Stimulated activated CD4-positive, alpha-beta T cell treated with anti-CD3 and anti-CD28 coated beads, Interleukin-4, amount 100 ng/mL, for 4 hours (primary cell): ENCODE measurements around the gene RFFL.
"Not testable (repeated sequence)": the region's sequence is repeated elsewhere in the genome, so short reads cannot be mapped to it uniquely, and the experiment has no call there.

Experiments used
- DNase-seq, 2 experiments: peaks; one replicate each; pipeline ENCODE4 v3.0.0-alpha.2; 2020

Gene RFFL

DNA sequence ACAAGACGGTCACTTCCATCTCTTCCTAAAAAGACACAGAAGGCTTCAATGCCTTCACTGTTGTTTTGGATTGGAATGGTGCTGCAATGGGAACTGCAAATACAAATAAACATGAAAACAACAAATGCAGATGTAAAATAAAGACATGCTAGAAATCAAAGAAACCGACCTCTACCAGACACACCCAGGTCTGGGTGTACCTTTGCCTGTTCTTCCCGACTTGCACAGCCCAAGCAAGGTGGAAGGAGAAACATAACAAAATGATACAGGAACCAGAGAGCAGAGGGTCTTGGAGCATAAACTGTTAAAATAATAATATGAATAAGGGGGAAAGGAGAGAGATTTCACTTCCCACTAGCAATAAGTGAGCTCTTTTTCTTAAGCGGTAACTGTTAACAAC, 17.3 kb downstream of the RFFL start:
- no peak for DNase-seq

- not testable (repeated sequence) for DNase-seq
Measured at GRCh38 chr17:35045458-35045979, 18.0 kb downstream of the RFFL start.

GRCh38 chr17:35044181-35044580, 19.3 kb downstream of the RFFL start:
- DNase-seq: no peak

DNA sequence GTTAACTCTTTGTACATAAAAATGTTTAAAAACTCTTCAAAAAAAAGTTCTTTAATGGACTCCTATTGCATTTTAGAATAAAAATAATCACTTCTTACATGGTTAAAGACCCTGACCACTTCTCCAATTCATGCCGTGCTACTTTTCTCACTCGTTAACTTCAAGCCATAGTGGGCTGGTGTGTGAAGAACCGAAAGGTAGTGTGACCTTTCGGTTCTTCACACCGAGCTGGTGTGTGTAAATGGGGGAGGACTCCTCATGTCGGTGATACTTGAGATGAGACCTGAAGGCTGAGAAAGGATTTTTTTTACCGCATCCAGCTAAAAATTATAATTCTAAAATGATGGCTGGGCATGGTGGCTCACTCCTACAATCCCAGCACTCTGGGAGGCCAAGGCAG, 22.1 kb downstream of the RFFL start:
- no peak for DNase-seq

GRCh38 chr17:35038453-35038852, 25.1 kb downstream of the RFFL start:
- no peak for DNase-seq

- DNase-seq: no peak
Measured at GRCh38 chr17:35030780-35031179, 32.7 kb downstream of the RFFL start.

GRCh38 chr17:35028531-35029262, 34.8 kb downstream of the RFFL start:
- DNase-seq: no peak

DNA sequence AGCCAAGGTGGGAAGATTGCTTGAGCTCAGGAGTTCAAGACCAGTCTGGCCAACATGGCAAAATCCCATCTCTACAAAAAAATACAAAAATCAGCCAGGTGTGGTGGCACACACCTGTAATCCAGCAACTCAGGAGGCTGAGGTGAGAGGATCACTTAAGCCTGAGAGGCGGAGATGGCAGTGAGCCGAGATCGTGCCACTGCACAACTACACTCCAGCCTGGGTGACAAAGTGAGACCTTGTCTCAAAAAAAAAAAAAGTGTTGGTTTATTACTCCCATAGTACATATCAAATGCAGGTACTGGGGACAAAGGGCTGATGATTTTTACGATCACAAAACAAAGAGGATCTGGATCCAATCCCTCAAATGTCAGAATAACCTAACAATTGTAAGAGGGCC, 35.4 kb downstream of the RFFL start:
- not testable (repeated sequence) for DNase-seq

DNA sequence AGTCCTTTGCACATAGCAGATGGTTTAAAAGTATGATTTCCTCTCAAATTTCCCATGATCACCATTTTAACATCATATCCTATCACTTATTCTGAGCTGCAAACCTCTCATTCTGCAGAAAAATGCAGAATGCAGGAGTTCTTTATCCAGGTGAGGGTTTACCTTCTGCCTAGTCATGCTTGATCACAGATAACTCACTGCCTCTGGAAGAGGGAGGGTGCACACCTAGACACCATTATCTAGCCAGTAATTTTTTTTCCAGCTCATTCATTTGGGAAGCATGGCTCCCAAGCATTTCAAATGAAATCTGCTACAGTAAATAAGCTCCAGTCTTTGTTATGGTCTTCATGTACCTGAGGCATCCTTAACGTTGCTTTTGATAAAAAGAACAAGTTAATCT, 38.0 kb downstream of the RFFL start:
- no peak for DNase-seq

DNA sequence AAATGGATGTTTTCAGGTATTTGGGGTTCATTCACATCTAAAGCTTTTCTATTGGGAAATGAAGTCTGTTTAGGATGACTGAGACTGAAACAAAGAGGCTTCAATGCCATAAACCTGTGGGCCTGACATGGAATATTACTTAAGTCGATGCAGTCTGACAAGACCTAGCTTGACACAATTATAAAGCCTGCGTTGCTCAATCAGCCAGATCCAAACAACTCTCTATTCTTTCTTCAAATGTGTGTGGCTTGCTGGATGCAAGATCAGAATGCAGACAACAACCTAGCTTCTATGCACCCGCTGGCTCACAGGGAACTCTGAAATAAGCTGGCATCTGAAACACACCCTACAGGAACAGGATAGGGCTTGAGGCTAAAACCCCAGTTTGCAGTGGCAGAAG, 40.0 kb downstream of the RFFL start:
- no peak for DNase-seq

GRCh38 chr17:35022536-35023063, 40.9 kb downstream of the RFFL start:
- DNase-seq: peak; percentile 57 to 74

DNA sequence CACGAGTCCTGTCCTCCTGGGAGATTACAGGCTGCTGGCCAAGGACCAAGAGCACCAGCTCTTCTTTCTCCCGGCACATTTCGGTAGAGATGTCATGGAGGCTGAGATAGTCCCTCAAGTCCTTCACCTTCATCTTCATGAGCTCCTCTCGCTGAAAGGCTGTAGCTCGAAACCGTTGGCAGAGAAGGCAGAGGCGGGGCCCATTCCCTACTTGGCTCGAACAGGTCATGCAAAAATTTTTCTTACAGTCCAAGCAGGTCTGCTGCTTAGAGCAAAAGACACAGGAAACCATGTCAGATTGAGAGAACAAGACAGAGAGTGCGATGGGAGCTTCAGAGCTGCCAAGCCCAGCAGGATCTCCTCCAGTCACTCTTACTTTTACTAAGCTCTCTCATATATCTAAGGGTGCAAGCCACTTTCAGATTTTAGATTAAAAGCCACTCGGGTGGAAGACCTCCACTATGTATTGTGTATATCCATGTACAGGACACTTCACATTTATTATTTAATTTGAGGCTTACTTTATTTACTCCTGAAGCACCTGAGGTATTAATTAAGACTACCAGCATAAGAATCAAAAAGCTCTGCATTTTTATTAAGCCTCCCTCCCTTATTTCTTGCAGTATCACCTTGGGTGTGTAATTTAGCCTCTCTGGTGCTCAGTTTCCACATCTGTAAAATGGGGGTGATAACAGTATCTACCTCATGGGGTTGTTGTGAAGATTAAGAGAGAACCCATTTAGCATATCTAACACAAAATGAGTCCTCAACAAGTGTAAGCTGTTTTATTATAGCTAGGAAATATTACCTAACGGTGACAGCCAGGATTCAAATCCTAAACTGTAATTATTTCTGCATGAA, 41.8 kb downstream of the RFFL start:
- DNase-seq: no peak

- no peak for DNase-seq
Measured at GRCh38 chr17:35019386-35020179, 43.9 kb downstream of the RFFL start.

GRCh38 chr17:35018814-35019213, 44.7 kb downstream of the RFFL start:
- no peak for DNase-seq

DNA sequence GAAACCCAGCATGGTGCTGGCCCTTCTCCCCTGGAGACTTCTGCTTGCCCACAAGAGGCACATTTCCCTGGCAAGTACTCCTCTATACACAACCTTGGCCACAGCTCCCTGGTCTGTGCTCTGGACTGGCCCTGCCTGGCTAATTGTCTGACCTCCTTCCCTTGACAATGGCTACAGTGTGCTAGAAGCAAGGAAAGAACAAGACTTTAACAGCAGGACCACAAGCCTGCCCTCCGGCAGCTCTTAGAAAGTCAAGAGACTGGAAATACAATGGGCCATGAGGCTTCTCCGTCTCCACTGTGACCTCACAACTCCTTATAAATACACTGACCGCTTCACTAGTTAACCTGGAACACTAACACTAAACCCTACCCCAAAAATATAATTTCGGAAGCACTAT, 46.5 kb downstream of the RFFL start:
- DNase-seq: no peak

DNA sequence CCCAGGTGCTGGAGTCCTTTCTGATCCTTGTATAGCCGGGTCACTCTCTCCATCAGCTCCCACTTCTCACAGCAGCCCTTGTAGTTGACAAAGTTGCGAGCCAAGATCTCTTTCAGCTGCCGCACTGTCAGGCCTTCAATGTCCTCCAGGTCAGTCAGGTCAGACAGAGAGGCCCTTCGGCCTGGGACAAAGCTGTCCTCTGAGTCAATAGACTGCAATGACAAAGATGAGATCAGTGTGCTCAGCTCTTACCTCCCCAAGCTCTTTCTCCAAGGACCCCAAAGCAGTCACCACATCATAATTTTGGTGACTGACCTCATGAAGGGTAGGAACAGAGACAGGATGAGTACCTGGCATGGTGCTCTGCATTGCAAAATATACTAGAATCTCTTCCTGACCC, 47.1 kb downstream of the RFFL start:
- DNase-seq: no peak

DNA sequence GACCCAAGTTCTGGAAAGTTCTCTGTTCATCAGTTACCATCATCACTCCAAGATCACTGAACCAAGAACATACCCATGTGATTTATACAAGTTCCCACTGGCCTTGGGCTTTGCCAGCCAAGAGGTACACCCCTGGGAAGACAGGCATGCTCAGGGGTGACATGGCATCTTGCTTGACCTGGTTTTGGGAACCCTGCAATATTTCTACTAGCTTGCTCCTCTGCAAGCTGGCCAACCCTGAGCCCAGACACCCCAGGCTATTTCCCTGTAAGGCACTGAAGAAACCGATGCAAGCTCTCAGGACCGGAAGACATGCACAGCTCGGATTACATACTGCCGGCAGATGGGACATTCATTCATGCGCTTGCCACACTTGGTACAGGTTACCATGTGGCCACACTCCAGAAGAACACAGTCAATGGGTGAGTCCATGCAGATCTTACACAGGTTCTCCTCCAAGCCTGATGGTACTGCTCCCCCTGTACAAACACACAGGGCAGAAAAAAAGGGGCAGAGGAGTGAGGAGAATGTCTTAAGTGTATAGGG, 51.8 kb downstream of the RFFL start:
- DNase-seq: no peak

- no peak for DNase-seq
Measured at GRCh38 chr17:35010093-35010492, 53.4 kb downstream of the RFFL start.

DNA sequence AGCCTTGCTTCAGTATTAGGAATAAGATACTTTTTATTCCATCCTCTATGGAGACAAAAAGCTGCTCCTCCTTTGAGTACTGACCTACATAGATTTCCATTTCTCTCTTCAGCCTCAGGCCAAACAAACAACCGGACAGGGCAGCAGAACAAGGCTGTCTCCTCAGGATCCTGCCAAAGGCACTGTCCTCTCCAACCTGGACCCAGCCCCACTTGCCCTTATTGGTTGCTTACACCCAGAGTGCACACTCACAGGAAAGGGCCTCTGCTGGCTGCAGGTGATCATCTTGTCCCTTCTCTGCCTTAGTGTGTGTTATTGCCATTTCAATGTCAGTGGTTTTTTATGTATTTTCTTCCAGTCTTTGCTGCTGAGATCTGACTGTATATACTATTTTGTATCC, 56.5 kb downstream of the RFFL start:
- no peak for DNase-seq

- DNase-seq: no peak
Measured at GRCh38 chr17:35006345-35006744, 57.2 kb downstream of the RFFL start.

- DNase-seq: no peak
Measured at GRCh38 chr17:35003778-35004177, 59.7 kb downstream of the RFFL start.

DNA sequence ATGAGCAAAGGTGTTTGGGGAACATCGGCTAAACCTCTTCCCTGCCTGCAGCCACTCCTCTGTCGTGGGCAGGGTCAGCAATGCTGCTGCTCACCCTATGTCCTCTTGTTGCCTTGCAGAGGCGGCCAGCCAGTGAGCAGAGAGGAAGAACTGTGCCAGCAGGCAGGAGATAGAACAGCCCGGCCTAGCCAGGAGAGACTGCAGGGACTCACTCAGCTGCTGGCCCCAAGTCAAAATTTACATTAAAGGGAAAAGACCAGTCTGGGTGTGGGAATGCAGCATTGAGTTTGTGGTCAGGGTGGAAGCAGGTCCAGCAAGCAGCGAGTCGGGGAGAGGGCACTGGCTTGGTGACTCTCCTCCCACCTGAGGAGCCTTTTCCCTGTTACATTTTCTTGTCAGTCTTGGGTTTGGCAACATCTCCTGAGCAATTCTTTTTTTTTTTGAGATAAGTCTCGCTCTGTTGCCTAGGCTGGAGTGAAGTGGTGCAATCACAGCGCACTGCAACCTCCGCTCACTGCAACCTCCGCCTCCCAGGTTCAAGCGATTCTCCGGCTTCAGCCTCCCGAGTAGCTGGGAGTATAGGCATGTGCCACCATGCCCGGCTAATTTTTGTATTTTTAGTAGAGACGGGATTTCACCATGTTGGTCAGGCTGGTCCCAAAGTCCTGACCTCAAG, 60.5 kb downstream of the RFFL start:
- no peak for DNase-seq
